Measurements from ENCODE around the gene CFAP20.

Gene CFAP20

DNA sequence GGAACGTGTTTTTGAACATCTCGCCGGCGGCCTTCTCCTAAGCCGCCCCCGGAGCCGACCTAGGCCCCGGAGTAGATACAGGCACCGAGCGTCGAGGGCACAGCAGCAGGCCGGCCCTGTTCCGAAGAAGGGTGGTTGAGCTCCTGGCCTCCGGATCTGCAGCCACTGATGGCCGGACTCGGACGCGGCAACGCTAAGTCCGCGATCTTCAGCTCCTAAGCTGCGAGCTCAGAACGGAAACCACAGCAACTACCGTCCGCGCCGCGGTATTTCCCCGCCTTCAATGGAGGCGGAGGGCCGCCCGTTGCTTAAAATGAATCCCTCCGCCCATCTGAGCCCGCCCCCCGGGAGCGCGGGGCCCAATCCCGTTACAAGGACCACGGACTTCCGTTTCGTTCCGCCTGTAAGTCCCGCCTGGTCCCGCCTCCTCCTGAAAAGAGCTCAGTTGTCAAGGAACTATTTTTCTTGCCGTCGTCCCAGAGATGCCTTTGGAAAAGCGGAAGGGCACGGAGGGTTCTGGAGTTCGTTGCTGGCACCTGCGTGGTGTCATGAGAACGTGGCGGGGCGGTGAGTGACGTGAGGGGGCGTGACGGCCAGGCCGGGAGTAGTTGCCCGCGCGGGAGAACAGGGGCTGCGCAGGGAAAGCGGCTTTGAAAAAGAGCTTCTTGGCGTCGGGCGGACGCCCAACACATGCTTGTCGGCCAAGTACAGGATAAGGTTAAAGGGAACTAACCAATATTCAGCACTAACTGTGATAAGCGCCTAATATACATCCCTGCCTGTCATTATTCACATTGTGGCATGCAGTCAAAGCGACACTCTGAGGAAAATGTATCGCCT is at the start of gene CFAP20:
TSS of gene CFAP20 (minus strand) at position 285 of the 840 bp plus-strand sequence. CDS start at position 19, 266 bp downstream.
- DNase-seq (ENCODE audit: low read depth) = peak; percentile 100
- peak within 1 kb of the TSS; percentile 90 for H3K4me3 ChIP-seq (ENCODE audit: low read depth, low read length)

DNA sequence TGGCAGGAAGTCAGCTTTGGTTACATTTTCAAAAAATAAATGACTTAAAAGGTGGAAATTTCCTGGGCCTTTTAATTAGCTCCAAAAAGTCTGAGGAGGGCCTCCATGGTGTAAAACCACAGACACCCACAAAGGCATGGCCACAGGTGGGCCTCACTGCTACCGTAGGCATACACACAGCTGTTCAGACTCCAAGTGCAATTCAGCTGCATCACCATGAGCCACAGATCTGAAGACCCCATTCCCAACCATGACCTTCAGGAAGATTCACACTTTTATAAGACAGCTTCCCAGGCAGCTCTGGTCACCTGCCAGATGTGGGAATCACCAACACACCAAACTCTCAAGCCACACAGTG is 48.2 kb upstream of the CFAP20 start:
- DNase-seq (ENCODE audit: low read depth) = no peak

GRCh38 chr16:58176608-58177352 is 47.6 kb upstream of the CFAP20 start:
- no peak for DNase-seq (ENCODE audit: low read depth)
- H3K4me3 ChIP-seq (ENCODE audit: low read depth, low read length) = no peak overlapping the region

More for the DNA sequence above, 48.2 kb upstream of the CFAP20 start:
- H3K4me3 ChIP-seq (ENCODE audit: low read depth, low read length) = no peak overlapping the region

- H3K4me3 ChIP-seq (ENCODE audit: low read depth, low read length) = no peak overlapping the region
- DNase-seq (ENCODE audit: low read depth) = no peak
These were observed 41.0 kb upstream of the CFAP20 start for GRCh38 chr16:58170223-58170622.

- no peak for DNase-seq (ENCODE audit: low read depth)
These were observed 31.7 kb upstream of the CFAP20 start for GRCh38 chr16:58160855-58161254.

DNA sequence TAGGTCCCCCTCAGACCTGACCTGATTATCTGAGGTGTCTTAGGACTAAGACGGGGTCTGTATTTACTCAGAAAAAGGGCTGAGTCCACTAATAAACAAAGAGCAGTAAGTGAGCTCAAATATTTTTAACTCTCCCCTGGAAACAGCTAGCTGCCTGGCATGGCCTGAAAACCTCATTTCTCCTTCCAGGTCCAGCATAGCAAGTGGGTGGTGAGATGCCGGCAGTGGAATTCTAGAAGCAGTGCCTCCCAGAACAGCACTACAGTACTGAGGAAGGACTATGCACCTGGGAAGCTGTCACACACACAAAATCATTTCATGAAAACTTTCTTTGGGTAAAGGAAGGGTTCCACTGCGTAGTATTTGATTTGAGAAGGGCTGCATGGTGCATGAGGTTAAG is 29.5 kb upstream of the CFAP20 start:
- H3K4me3 ChIP-seq (ENCODE audit: low read depth, low read length) = no peak overlapping the region
- DNase-seq (ENCODE audit: low read depth) = no peak

More at GRCh38 chr16:58160855-58161254, 31.7 kb upstream of the CFAP20 start:
- H3K4me3 ChIP-seq (ENCODE audit: low read depth, low read length) = no peak overlapping the region

DNA sequence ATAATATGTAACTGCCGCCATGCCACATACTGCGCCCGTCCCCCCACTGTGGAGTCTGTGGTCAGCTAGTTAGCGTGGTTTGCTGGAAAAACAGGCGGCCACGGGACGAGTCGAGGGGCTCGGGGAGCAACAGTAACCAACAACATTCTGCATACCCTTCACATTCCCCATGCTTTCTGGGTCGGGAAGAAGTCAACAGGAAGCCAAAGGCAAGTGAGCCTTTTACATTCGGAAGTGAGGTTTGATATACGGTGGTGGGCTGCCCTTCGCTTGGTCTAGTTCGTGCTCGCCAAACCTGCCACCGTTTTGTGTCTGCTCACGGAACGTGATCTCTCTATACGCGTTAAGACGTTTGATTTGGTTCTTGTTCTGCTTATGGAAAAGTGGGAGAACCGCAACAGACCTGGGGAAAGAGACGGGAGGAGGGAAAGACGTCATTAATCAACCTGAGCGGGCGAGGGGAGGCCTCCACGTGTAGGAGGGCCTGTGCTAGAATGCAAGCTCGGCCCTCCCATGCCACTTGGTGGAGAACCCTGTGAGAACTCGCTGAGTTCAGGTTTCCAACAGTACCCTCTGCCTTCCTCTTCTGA is 28.9 kb upstream of the CFAP20 start:
- no peak for DNase-seq (ENCODE audit: low read depth)
- H3K4me3 ChIP-seq (ENCODE audit: low read depth, low read length) = no peak overlapping the region

GRCh38 chr16:58157239-58157638 is 28.1 kb upstream of the CFAP20 start:
- no peak overlapping the region for H3K4me3 ChIP-seq (ENCODE audit: low read depth, low read length)
- DNase-seq (ENCODE audit: low read depth) = no peak

- no peak for DNase-seq (ENCODE audit: low read depth)
- H3K4me3 ChIP-seq (ENCODE audit: low read depth, low read length) = no peak overlapping the region
These were observed 26.7 kb upstream of the CFAP20 start for GRCh38 chr16:58155839-58156238.

GRCh38 chr16:58154345-58154744 is 25.2 kb upstream of the CFAP20 start:
- no peak overlapping the region for H3K4me3 ChIP-seq (ENCODE audit: low read depth, low read length)
- no peak for DNase-seq (ENCODE audit: low read depth)

DNA sequence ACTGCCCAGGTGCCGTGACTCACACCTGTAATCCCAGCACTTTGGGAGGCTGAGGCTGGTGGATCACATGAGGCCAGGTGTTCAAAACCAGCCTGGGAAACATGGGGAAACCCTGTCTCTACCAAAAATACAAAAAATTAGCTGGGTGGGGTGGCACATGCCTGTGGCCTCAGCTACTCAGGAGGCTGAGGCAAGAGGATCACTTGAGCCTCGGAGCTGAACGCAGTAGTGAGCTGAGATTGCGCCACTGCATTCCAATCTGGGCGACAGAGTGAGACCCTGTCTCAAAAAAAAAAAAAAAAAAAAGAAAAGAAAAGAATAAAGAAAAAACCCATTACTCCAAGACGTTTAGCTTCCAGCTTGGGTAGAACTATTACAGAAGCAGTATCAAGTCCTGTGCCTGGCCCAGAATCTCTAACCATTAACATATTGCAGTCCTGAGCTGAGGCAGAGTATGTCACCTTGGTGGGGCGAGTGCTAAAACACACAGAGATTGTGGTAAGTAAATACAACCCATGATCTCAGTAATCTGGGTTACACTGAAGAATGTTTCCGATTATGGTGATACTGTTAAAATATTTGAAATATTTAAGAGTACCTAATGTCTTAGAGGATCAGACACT is 23.2 kb upstream of the CFAP20 start:
- H3K4me3 ChIP-seq (ENCODE audit: low read depth, low read length) = no peak overlapping the region
- DNase-seq (ENCODE audit: low read depth) = no peak

DNA sequence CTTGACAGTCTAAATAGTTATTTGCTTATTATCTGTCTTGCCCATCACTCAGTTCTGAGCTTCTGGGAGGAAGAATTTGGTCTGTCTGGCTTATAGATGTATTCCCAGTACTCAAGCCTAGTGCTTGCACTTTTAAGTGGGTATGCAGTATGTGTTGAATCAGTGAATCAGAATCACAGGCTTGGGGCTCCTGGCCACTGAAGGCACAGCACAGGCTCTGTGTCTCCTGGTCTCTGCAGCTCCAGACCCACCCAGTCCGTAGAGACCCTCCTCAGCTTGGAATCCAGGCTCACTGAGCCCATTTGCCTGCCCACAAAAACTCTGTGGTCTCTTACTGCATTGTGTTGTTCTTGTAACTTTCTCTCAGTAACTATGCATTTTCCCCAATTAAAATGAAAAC is 19.3 kb upstream of the CFAP20 start:
- H3K4me3 ChIP-seq (ENCODE audit: low read depth, low read length) = no peak overlapping the region
- no peak for DNase-seq (ENCODE audit: low read depth)

DNA sequence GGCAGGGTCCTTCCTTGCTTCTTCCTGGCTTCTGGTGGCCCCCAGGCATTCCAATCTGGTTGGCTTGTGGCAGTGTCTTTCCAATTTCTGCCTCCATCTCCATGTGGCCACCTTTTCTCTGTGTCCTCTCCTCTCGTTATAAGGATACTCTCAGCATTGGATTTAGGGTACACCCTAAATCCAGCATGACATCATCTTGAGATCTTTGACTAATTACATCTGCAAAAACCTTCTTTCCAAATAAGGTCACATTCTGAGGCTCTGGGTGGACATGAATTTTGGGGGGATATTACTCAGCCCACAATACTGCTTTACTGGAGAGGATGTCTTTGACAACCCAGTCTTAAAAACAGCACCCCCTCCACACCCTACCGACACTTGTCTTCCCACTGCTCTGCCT is 18.9 kb upstream of the CFAP20 start:
- DNase-seq (ENCODE audit: low read depth) = no peak
- no peak overlapping the region for H3K4me3 ChIP-seq (ENCODE audit: low read depth, low read length)

DNA sequence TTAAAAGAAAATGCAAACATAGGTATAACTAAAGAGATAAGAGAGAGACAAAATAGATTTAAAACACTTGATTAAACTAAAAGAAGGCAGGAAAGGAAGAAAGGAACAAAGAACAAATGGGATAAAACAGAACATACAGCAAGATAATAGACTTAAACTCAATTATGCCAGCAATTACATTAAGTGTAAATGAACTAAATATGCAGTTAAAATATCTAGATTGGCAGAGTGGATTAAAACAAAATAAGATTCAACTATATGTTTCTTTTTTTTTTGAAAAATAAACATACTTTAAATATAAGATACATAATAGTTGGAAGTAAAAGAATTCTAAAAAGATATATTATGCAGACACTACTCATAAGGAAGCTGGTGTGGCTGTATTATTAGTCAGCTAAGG is 9.7 kb upstream of the CFAP20 start:
- no peak overlapping the region for H3K4me3 ChIP-seq (ENCODE audit: low read depth, low read length)
- no peak for DNase-seq (ENCODE audit: low read depth)

GRCh38 chr16:58137581-58137980 is 8.4 kb upstream of the CFAP20 start:
- no peak overlapping the region for H3K4me3 ChIP-seq (ENCODE audit: low read depth, low read length)
- DNase-seq (ENCODE audit: low read depth) = no peak

DNA sequence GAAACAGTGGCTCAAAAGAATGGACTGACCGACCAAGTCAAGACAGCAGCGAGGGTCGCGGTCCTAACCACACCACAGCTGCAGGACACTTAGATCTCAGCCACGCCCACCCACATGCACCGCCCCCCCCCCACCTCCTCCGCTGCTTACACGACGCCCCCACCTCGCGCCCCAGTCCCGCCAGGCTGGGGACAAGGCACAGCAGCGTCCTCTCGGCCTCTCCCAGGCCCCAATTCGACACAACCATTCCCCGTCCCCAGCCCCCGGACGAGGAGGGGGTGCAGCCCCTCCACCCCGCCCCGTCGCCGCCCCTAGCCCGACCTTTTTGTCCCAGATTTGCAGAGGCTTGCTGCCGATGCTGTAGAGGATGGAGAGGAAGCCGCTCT is 477 bp downstream of the CFAP20 start:
- peak overlapping the region; percentile 90 for H3K4me3 ChIP-seq (ENCODE audit: low read depth, low read length)
- DNase-seq (ENCODE audit: low read depth) = no peak

DNA sequence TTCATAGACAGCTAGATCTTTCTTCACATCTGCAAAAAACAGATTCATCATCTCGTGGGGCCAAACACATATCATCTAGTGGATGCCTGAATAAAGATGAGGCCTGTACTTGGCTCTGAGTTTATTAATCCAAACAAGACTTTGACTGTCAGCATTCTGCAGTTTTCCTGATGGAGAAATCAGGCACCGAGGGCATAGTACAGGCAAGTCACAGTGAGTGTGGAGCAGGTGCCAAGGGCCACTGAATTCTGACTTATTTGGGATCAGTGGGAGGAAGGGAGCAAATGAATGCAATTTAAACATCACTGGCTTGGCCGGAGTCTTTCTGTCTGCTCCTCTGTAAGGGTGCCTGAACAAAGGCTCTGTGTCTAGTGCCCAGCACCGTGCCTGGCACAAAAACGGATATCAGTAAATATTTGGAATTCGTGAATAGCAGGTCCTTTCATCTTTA is 975 bp downstream of the CFAP20 start:
- no peak for DNase-seq (ENCODE audit: low read depth)
- peak overlapping the region; percentile 90 for H3K4me3 ChIP-seq (ENCODE audit: low read depth, low read length)

DNA sequence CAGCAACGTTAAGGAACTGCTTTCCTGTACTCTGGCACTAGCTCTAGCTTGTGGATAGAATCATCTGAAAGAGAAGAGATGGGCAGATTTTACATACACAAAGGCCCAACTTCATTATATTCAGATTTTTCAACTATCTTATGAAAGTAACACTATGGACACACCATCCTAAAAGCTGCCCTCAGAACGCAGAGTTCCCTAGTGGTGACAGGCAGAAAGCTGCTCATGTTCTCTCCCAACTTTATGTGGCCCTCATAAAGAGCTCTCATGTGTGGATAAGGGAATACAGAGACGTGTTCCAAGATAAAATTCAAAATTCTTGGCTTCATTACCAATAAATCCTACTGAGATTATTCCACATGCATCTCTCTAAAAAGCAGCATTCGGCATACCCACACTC is 1.5 kb downstream of the CFAP20 start:
- H3K4me3 ChIP-seq (ENCODE audit: low read depth, low read length) = peak overlapping the region; percentile 90
- DNase-seq (ENCODE audit: low read depth) = no peak

GRCh38 chr16:58127033-58127556 is 2.1 kb downstream of the CFAP20 start:
- H3K4me3 ChIP-seq (ENCODE audit: low read depth, low read length) = peak overlapping the region; percentile 90

More at GRCh38 chr16:58127033-58127556, 2.1 kb downstream of the CFAP20 start:
- DNase-seq (ENCODE audit: low read depth) = no peak
